H9 (cell line): Measurements from ENCODE around the gene SCIMP. TPM values are rescaled to one million over a fixed set of nuclear protein-coding genes. Genes with fewer than 3 reads are reported as not detected.
A peak's percentile ranks its signal among the peaks of the same experiment; 100 is the strongest.

Source experiments
- DNase-seq: peaks from one replicate; pipeline ENCODE4 v3.0.0-alpha.2; 2017
- H2AFZ ChIP-seq: one replicate; pipeline ENCODE4 v1.6.1; 2013; ENCODE audit warnings: mild to moderate bottlenecking, low read length, control low read depth, moderate library complexity
- H2AK5ac ChIP-seq: 2 replicates; pipeline ENCODE4 v1.6.1; 2013; ENCODE audit warnings: low read length, control low read depth, mixed read lengths; ENCODE audit not compliant: insufficient read length
- H2BK120ac ChIP-seq: one replicate; pipeline ENCODE4 v1.6.1; 2013; ENCODE audit warnings: low read depth, mild to moderate bottlenecking, low read length, control low read depth, inconsistent platforms; ENCODE audit not compliant: poor library complexity, severe bottlenecking
- H2BK12ac ChIP-seq: 2 replicates; pipeline ENCODE4 v1.6.1; 2013; ENCODE audit warnings: low read length, control low read depth, mixed read lengths, low read depth; ENCODE audit not compliant: insufficient read length
- H2BK15ac ChIP-seq: 2 replicates; pipeline ENCODE4 v1.6.1; 2013; ENCODE audit warnings: low read depth, low read length, control low read depth
- H2BK20ac ChIP-seq: one replicate; pipeline ENCODE4 v1.6.1; 2013; ENCODE audit warnings: low read depth, mild to moderate bottlenecking, low read length, control low read depth, inconsistent platforms; ENCODE audit not compliant: poor library complexity, severe bottlenecking
- H2BK5ac ChIP-seq: 2 replicates; pipeline ENCODE4 v1.6.1; 2013; ENCODE audit warnings: low read length, control low read depth, mixed read lengths; ENCODE audit not compliant: insufficient read length
- H3K14ac ChIP-seq: 2 replicates; pipeline ENCODE4 v1.6.1; 2013; ENCODE audit warnings: low read length, control low read depth; ENCODE audit not compliant: insufficient read depth
- H3K18ac ChIP-seq: 2 replicates; pipeline ENCODE4 v1.6.1; 2013; ENCODE audit warnings: low read depth, mild to moderate bottlenecking, mixed read lengths, low read length, control low read depth; ENCODE audit not compliant: insufficient read length
- H3K23ac ChIP-seq: 2 replicates; pipeline ENCODE4 v1.6.1; 2013; ENCODE audit warnings: low read length, control low read depth, mixed read lengths, low read depth; ENCODE audit not compliant: insufficient read length
- H3K23me2 ChIP-seq: 2 replicates; pipeline ENCODE4 v1.6.1; 2013; ENCODE audit warnings: low read depth, mild to moderate bottlenecking, mixed read lengths, low read length, control low read depth; ENCODE audit not compliant: insufficient read length, poor library complexity, severe bottlenecking
- H3K27ac ChIP-seq: 2 replicates; pipeline ENCODE4 v1.5.1; 2013; ENCODE audit warnings: low read length, control low read depth, mixed read lengths, low read depth; ENCODE audit not compliant: insufficient read length
- H3K27me3 ChIP-seq: 2 replicates; pipeline ENCODE4 v1.6.1; 2013; ENCODE audit warnings: low read length, control low read depth, inconsistent platforms; ENCODE audit not compliant: insufficient read depth
- H3K4ac ChIP-seq: 2 replicates; pipeline ENCODE4 v1.6.1; 2013; ENCODE audit warnings: low read depth, mild to moderate bottlenecking, control low read depth, inconsistent platforms, low read length, moderate library complexity
- H3K4me1 ChIP-seq: 2 replicates; pipeline ENCODE4 v1.6.1; 2013; ENCODE audit warnings: low read length, control low read depth, inconsistent platforms; ENCODE audit not compliant: insufficient read depth
- H3K4me2 ChIP-seq: 2 replicates; pipeline ENCODE4 v1.6.1; 2013; ENCODE audit warnings: low read length, control low read depth, mixed read lengths; ENCODE audit not compliant: insufficient read length, insufficient read depth
- H3K56ac ChIP-seq: 2 replicates; pipeline ENCODE4 v1.6.1; 2013; ENCODE audit warnings: low read depth, mild to moderate bottlenecking, mixed read lengths, low read length, control low read depth; ENCODE audit not compliant: insufficient read length
- H3K79me1 ChIP-seq: 2 replicates; pipeline ENCODE4 v1.6.1; 2013; ENCODE audit warnings: low read depth, mild to moderate bottlenecking, moderate library complexity, low read length, control low read depth, inconsistent platforms; ENCODE audit not compliant: insufficient read depth, poor library complexity, severe bottlenecking
- H3K79me2 ChIP-seq: 2 replicates; pipeline ENCODE4 v1.6.1; 2013; ENCODE audit warnings: low read length, control low read depth, inconsistent platforms; ENCODE audit not compliant: insufficient read depth
- H3K9ac ChIP-seq: 2 replicates; pipeline ENCODE4 v1.6.1; 2013; ENCODE audit warnings: low read length, control low read depth, mixed read lengths; ENCODE audit not compliant: insufficient read length; ENCODE audit errors: extremely low read depth
- H3K9me3 ChIP-seq: one replicate; pipeline ENCODE4 v1.6.1; 2013; ENCODE audit warnings: low read depth, low read length, inconsistent platforms; ENCODE audit not compliant: control insufficient read depth
- H3T11ph ChIP-seq: one replicate; pipeline ENCODE4 v1.6.1; 2013; ENCODE audit warnings: mild to moderate bottlenecking, low read length, control low read depth, inconsistent platforms
- H4K20me1 ChIP-seq: one replicate; pipeline ENCODE4 v1.6.1; 2013; ENCODE audit not compliant: control insufficient read depth, insufficient read length, insufficient read depth
- H4K5ac ChIP-seq: 2 replicates; pipeline ENCODE4 v1.6.1; 2013; ENCODE audit warnings: low read depth, mild to moderate bottlenecking, mixed read lengths, low read length, control low read depth; ENCODE audit not compliant: insufficient read length
- H4K8ac ChIP-seq: replicated peaks from 2 replicates; pipeline ENCODE4 v1.6.1; 2013; ENCODE audit warnings: low read length, control low read depth, mixed read lengths, low read depth; ENCODE audit not compliant: insufficient read length
- H4K91ac ChIP-seq: 2 replicates; pipeline ENCODE4 v1.6.1; 2013; ENCODE audit warnings: low read depth, mild to moderate bottlenecking, moderate library complexity, mixed read lengths, low read length, control low read depth; ENCODE audit not compliant: insufficient read length
- H3K27ac Mint-ChIP-seq, 3 experiments: 2 replicates in 2 of 3; 3 replicates in 1 of 3; pipeline ENCODE4 v1.8.0; 2020 to 2021; ENCODE audit warnings: mixed read lengths in 3 of 3, mild to moderate bottlenecking in 1 of 3, moderate library complexity in 1 of 3
- H3K27me3 Mint-ChIP-seq: 2 replicates; pipeline ENCODE4 v1.8.0; 2021; ENCODE audit warnings: low read depth, mild to moderate bottlenecking, moderate library complexity, mixed read lengths
- H3K36me3 Mint-ChIP-seq, 3 experiments: 2 replicates in 2 of 3; 3 replicates in 1 of 3; pipeline ENCODE4 v1.8.0; 2020 to 2021; ENCODE audit warnings: low read depth in 3 of 3, mixed read lengths in 3 of 3; ENCODE audit not compliant: insufficient read depth in 1 of 3
- H3K4me1 Mint-ChIP-seq, 2 experiments: 2 replicates each; pipeline ENCODE4 v1.8.0; 2020; ENCODE audit warnings: mixed read lengths in 2 of 2
- H3K4me3 Mint-ChIP-seq, 2 experiments: 2 replicates in 1 of 2; 3 replicates in 1 of 2; pipeline ENCODE4 v1.8.0; 2020 to 2021; ENCODE audit warnings: mild to moderate bottlenecking in 2 of 2, mixed read lengths in 2 of 2, moderate library complexity in 1 of 2
- H3K9me3 Mint-ChIP-seq, 2 experiments: 2 replicates in 1 of 2; 3 replicates in 1 of 2; pipeline ENCODE4 v1.8.0; 2020; ENCODE audit warnings: mild to moderate bottlenecking in 2 of 2, mixed read lengths in 2 of 2, moderate library complexity in 1 of 2
- CTCF ChIP-seq: fragments of 200-600 bp; sonication (generic); conservative IDR thresholded peaks from 3 replicates; pipeline ENCODE4 v1.8.0; 2021; ENCODE audit warnings: antibody characterized with exemption, mild to moderate bottlenecking
- WGBS: extraction: QIAGEN DNeasy Blood & Tissue Kit; methylation state at CpG from one replicate; pipeline ENCODE4 v1.1.7; 2013; ENCODE audit warnings: missing lambda C conversion rate, low lambda C conversion rate, mixed read lengths; ENCODE audit not compliant: insufficient read length; ENCODE audit errors: extremely low coverage; 5-methylcytosine and 5-hydroxymethylcytosine counted together
- total RNA-seq: library from RNA; stranded (reverse); gene quantifications from 2 replicates; pipeline ENCODE4 v1.2.1, GENCODE V29; 2021

SCIMP gene
- total RNA-seq, 1 experiment from 2014 or later, result not detected

- H3K23me2 ChIP-seq, result no peaks in the 10 kb centered on the region
- no peak overlapping the region for H3T11ph ChIP-seq
- no peaks in the 10 kb centered on the region for H4K20me1 ChIP-seq
- H3K14ac ChIP-seq, result no peak overlapping the region
- H3K79me2 ChIP-seq, result no peaks in the 10 kb centered on the region
- no peak overlapping the region for H2AK5ac ChIP-seq
- peak; percentile 70 for TF ChIP-seq CTCF
- H3K4me1 ChIP-seq, result no peaks in the 10 kb centered on the region
- no peak overlapping the region for H2BK15ac ChIP-seq
- H3K9ac ChIP-seq, result no peak overlapping the region
- no peak overlapping the region for H2BK12ac ChIP-seq
- H3K27ac Mint-ChIP-seq, result no peak overlapping the region
- H3K4ac ChIP-seq, result no peak overlapping the region
- H3K4me1 Mint-ChIP-seq, result peaks cover 7 to 9% of the 10 kb centered on the region in 2 experiments; a peak in 2 of 4 replicates
- no peak overlapping the region for H3K27ac ChIP-seq
- no CpG with 5 or more reads among the region's 4 CpGs for WGBS
- no peaks in the 10 kb centered on the region for H3K36me3 Mint-ChIP-seq
- H3K18ac ChIP-seq, result no peak overlapping the region
- no peak overlapping the region for H4K5ac ChIP-seq
- H3K27me3 Mint-ChIP-seq, result no peaks in the 10 kb centered on the region
- no peaks in the 10 kb centered on the region for H3K9me3 Mint-ChIP-seq
- H3K23ac ChIP-seq, result no peak overlapping the region
- H2BK5ac ChIP-seq, result no peak overlapping the region
- no peak overlapping the region for H3K56ac ChIP-seq
- no peaks in the 10 kb centered on the region for H3K79me1 ChIP-seq
- peak overlapping the region; percentile 24 for H2AFZ ChIP-seq
- H3K9me3 ChIP-seq, result no peaks in the 10 kb centered on the region
- no peak overlapping the region for H4K91ac ChIP-seq
- no peaks in the 10 kb centered on the region for H3K27me3 ChIP-seq
- H2BK120ac ChIP-seq, result no peak overlapping the region
- no peak overlapping the region for H2BK20ac ChIP-seq
- H3K4me3 Mint-ChIP-seq, result no peak overlapping the region; a peak in 2 of 5 replicates
- H3K4me2 ChIP-seq, result no peak overlapping the region
- DNase-seq, result peak; percentile 77
- H4K8ac ChIP-seq, result no peak overlapping the region
Observed at GRCh38 chr17:5249615-5250014, 15.0 kb upstream of the SCIMP start.
